Measurements from ENCODE around the gene PPIF.

The PPIF gene

DNA sequence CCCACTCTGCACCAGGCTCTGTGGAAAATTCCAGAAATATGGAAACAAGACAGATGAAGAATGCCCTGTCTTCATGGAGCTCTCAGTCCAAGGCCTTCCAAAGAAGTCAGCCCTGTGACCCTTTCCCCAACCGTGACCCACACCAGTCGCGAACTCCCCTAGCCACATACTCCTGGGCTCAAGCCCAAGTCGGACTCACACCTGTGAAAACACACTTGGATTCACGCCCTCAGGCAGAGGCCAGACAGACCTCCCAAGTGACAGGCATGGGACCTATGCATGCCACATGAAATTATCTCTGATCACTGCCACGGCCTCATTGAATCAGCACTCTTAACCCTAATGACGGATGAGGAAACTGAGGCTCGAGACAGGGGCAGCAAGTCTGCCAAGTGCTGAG is 55.7 kb downstream of the PPIF start:
- TF ChIP-seq, protein P1, sequence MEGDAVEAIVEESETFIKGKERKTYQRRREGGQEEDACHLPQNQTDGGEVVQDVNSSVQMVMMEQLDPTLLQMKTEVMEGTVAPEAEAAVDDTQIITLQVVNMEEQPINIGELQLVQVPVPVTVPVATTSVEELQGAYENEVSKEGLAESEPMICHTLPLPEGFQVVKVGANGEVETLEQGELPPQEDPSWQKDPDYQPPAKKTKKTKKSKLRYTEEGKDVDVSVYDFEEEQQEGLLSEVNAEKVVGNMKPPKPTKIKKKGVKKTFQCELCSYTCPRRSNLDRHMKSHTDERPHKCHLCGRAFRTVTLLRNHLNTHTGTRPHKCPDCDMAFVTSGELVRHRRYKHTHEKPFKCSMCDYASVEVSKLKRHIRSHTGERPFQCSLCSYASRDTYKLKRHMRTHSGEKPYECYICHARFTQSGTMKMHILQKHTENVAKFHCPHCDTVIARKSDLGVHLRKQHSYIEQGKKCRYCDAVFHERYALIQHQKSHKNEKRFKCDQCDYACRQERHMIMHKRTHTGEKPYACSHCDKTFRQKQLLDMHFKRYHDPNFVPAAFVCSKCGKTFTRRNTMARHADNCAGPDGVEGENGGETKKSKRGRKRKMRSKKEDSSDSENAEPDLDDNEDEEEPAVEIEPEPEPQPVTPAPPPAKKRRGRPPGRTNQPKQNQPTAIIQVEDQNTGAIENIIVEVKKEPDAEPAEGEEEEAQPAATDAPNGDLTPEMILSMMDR (IDR thresholded peaks at IDR 0.05; ENCODE audit: extremely low read depth, missing control alignments): no peak
- no peak for DNase-seq (ENCODE audit: low spot score)

- DNase-seq (ENCODE audit: low spot score): no peak
- TF ChIP-seq, protein P1 (IDR thresholded peaks at IDR 0.05; ENCODE audit: extremely low read depth, missing control alignments): no peak
Measured at GRCh38 chr10:79403441-79404230, 56.4 kb downstream of the PPIF start.

GRCh38 chr10:79404231-79404609 is 57.0 kb downstream of the PPIF start:
- DNase-seq (ENCODE audit: low spot score): no peak
- TF ChIP-seq, protein P1 (IDR thresholded peaks at IDR 0.05; ENCODE audit: extremely low read depth, missing control alignments): no peak

- TF ChIP-seq, protein P1 (IDR thresholded peaks at IDR 0.05; ENCODE audit: extremely low read depth, missing control alignments): no peak
- no peak for DNase-seq (ENCODE audit: low spot score)
Measured at GRCh38 chr10:79404690-79405131, 57.4 kb downstream of the PPIF start.

Measured in GM20000 (cell line).